GM19468 (cell line): ENCODE measurements around the gene LTBP1.

Experiments used
- ATAC-seq: cut with Tn5 transposase; IDR thresholded peaks from one replicate; pipeline ENCODE4 v1.9.1; 2021; ENCODE audit warnings: mild to moderate bottlenecking, moderate library complexity, moderate number of reproducible peaks; ENCODE audit not compliant: unreplicated experiment; ENCODE audit errors: extremely low read depth

The LTBP1 gene

DNA sequence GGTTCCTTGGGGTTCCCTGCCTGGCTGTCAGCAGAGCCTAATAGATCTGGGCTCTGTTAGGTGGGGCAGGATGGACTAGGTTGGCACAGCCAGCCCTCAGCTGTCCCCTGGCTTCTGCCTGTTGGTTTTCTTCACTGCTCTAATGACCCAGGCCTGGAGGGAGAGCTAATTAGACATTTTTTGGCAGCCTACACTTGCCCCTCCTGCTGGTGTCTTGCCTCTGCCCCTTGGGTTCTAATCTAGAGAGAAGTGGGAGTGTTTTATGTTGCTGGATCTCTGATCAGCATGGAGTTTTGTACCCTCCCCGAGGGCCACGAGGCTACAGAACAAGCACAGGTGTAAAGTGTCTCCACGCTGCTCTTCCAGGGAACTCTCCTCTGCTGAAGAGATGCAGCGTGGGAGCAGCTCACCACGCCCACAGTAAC is 330.3 kb downstream of the LTBP1 start:
- no peak for ATAC-seq

DNA sequence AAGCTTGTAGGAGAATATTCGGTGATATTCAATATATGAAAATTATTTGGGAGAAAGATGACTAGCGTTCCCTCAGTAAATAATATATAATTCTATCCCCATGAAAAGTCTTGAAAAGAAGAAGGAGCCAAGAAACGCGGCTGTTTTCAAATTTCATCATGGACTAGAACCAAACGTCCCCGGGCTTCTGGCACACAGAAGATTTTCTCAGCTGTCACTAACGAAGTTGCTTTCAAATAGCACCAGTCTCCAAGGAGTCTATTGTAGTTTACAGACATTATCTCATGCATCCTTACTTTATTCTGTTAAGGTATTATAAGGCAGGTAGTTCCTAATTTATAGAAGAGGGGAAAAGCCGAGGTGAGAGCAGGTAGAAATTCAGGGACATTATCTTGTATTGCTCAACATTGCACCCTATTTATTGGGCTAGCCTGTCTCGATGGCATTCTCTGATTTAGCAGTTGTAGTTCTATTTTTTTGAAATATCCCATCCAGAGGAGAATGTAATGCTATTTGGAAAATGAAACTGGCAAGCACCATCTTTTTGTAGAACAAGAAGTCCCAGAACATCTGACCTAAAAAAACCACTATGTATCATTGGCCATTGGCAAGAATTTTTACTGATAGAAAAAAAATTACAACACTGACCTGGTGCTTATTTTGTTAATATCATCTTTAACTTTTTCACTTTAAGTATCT is 331.6 kb downstream of the LTBP1 start:
- no peak for ATAC-seq

DNA sequence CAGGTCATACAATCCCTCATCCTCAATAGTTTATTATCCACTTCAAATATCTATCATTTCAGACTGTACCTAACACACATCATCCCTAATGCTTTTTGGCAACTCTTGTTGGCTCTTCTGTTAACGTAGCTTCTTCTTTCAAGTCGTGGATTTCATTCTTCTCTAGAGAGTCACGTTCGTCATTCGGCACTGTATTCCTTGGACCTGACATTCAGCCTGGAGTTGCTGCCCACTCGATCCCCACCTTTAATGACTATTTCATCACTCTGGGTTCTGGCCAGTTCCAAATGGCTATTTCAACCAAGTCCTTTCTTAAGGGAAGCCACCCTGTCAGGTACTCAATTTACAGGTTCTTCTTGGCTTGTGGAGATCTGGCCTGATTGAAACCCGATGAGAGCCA is 337.5 kb downstream of the LTBP1 start:
- ATAC-seq: no peak

DNA sequence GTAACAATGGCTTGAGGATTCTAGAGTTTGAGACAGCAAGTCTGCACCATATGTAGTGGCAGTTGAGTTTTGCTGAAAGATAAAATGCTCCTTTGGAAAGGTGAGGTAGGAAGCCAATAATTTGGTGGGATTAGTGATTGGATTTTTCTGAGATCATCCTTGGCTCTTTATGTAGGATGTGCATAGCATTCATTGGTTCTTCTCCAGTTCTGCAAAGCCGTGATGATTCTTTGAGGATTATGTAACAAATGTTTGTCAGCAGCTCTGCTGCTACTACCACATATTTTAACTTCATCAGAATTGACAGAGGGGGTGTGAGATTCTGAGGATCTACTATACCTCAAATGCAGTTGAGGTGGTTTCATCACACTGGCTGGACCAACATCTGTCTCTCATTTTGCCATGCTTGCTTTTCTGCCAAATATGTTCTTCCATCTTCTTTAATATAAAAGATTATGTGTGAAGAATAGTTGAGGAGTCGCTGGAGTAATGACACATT is 340.8 kb downstream of the LTBP1 start:
- no peak for ATAC-seq

DNA sequence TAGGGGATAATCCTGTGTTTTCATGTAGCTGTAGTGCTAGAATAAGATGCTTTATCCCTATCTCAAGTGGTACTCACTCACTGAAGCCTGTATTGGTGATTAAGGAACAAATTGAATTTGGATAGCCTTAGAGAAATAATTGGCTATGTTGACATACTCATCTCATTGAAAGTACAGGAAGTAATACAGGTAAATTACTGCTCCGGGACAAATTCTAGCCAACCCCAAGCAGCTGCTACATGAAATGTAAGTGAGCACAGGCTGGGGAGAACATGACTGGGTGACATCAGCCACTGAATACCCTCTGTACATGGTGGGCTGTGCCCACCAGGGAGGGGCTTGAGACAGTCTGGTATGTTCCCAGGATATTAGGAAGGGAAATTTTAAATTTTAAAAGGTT is 341.3 kb downstream of the LTBP1 start:
- no peak for ATAC-seq

DNA sequence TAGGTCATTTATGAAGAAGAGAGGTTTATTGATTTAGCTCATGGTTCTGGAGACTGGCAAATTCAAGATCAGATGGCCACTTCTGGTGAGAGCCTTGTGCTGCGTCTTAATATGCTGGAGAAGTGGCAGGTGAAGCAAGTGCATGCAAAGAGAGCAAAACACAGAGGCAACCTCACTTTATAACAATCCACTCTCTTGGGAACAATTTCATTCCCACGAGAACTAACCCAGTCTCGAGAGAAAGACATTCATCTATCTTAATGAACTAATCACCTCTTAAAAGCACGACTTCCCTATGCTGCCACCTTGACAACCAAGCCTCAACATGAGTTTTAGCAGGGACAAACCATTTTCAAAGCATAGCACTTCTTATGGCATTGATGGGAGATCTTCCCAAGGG is 343.2 kb downstream of the LTBP1 start:
- no peak for ATAC-seq

GRCh38 chr2:33291278-33292013 is 344.7 kb downstream of the LTBP1 start:
- ATAC-seq: no peak

DNA sequence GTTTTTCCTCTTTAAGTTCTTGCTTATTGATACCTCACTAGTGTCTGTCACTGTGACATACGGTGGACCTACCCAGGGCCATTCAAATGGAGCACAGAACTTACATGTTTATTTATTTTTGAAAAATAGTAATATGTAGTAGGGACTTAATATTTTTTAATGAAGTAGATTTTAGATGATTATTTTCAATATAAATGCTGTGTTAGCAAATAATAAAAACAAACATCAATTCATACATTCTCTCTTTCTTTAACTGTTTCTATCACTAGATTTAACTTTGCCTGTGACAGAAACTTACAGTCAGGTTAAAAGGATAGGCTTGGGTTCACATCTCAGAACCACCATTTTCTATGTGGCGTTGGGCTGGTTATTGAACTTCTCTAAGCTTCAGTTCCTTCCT is 345.3 kb downstream of the LTBP1 start:
- no peak for ATAC-seq

GRCh38 chr2:33292981-33293595 is 346.3 kb downstream of the LTBP1 start:
- ATAC-seq: no peak

- ATAC-seq: no peak
These were observed 351.5 kb downstream of the LTBP1 start for GRCh38 chr2:33298233-33298632.

GRCh38 chr2:33301355-33301754 is 354.6 kb downstream of the LTBP1 start:
- no peak for ATAC-seq

- ATAC-seq: no peak
These were observed 355.6 kb downstream of the LTBP1 start for GRCh38 chr2:33302348-33302747.

DNA sequence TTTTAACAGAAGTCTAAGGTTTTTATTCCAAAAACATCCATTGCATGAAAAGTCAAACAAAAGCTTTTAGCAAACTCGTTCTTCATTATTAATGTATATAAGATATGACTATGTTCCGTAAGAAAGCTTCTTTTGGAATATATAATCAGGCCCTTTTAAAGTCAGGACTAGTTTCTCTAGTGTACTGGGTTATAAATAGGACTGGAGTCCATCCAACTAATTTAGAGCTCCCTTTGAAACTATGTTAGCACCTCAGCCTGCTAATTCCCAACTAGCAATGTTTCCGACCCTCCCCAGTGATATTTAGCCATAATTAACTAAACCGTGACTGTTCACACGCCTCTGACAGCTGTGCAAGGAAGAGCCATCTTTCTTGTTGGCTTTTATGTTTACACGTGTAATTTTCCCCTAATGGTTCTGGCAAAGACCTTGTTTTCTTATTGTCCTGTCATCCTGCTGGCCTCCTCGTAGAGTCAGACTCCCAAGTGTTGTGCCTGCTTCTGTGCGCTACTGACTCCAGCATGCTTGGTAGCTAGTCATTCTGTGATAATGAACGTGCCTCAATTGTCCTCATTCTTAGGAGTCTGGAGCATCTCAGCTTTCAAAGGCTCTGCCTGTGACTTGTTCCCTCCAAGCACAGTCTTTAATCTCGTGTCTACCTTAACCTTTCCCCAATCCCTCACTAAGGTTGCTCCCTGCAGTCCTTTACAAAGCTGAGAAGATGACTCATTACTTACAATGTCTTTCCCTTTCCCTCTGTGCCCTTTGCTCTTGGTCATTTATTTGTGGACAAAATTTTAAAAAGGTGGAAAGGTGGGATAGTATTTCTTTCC is 357.5 kb downstream of the LTBP1 start:
- ATAC-seq: no peak

GRCh38 chr2:33307659-33308270 is 361.0 kb downstream of the LTBP1 start:
- ATAC-seq: no peak

DNA sequence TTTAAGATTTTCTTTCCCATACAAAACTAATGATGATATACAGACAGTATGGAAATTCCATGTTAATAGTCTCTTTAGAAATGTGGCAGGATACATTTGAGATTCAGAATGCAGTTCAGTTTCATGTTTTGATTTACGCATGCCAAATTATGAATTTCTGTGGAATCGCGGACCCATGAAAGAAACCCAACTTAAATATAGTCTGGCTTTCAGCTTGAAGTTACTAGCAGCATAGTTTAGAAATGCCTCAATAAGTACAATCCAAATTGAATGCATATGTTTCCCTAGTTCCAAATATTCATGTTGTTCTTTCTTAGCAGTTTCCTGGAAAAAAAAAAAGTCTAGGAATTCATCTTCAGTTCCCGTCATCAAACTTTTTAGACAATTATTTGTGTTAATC is 365.6 kb downstream of the LTBP1 start:
- ATAC-seq: no peak

GRCh38 chr2:33313039-33313438 is 366.3 kb downstream of the LTBP1 start:
- ATAC-seq: no peak

GRCh38 chr2:33314541-33314940 is 367.8 kb downstream of the LTBP1 start:
- no peak for ATAC-seq

- no peak for ATAC-seq
These were observed 369.6 kb downstream of the LTBP1 start for GRCh38 chr2:33316328-33316727.

DNA sequence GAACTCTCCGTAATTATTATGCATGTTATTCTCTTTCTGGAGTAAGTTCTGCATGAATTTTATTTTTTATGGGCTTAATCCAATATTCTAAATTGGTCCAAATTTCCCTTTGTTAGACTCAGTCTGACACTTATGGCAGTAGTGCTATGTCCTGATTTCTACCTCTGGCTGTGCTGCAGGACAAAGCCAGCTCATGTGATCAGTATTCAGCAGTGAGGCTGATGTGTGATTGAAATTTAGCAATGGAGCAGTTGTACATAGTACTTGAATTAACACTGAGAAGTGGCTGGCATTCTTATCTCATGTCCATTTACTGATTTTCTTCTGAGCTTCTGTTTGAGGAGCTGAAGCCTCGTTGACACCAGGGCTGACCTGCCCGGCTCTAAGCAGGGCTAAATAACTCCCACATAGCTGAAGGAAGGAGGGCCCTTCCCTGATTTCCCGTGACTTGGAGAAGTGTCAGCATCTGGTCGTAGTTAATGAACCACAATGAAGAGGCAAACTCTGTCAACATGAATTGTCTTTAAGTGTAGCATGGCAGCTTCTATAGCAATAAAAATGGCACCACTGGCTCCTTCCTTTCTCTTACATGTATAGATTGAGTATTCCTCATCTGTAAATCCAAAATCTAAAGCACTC is 370.7 kb downstream of the LTBP1 start:
- no peak for ATAC-seq

- ATAC-seq: no peak
These were observed 371.7 kb downstream of the LTBP1 start for GRCh38 chr2:33318456-33318855.
